Measurements from ENCODE around the gene PREP. TPM values are rescaled to one million over a fixed set of nuclear protein-coding genes. Genes with fewer than 3 reads are reported as not detected.
"Not testable (repeated sequence)": the region's sequence is repeated elsewhere in the genome, so short reads cannot be mapped to it uniquely, and the experiment has no call there.

Gene PREP
- total RNA-seq, 1 donor from 2014 or later = 55.9 TPM

DNA sequence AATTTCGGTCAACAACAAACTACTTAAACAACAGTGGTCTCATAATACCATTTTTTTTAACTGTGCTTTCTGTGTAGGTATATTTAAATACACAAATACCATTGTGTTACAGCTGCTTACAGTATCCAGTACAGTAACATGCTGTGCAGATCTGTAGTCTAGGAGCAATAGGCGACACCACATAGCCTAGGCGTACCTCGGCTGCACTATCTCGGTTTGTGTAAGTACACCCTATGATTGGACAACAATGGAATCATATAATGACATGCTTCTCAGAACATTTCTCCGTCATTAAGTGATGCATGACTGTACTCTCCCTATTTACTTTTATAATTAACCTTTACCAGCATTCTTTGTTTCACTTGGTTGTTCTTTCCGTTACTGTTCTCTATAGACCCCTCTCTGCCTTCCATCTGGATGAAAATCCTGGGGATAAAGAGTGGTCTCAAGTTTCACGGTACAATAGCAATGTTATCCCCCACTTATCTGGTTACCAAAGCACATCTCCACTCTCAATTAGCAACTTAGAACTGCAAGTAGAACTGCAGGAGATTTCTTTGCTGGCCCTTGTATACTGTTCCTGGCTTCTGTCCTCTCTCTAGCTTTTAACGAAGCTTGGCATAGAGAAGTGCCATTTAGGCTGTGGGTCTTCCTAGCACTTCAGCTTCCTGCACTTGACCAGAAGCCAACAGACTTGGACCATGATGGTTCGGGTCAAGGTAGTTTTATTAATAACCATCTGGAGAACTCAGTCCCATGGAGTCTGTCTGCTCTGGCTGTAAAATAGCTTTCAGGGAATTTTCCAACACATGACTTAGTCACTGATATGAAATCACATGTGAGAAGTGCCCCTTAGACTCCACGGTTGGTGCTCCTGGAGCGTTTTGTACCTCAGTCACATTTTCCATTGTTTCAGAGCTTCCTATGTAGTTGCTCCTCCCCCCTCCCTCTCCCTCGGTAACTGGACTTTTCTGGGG, 142.7 kb downstream of the PREP start:
- intact Hi-C loops (cut with micrococcal nuclease) = no loop called here
- Mint-ChIP-seq H3K4me3 (no peak overlapping the region), H3K9me3 (no peaks in the 10 kb centered on the region), H3K36me3 (ENCODE audit: low read depth) (no peaks in the 10 kb centered on the region), H3K4me1 (ENCODE audit: low read depth) (no peaks in the 10 kb centered on the region), H3K27me3 (ENCODE audit: insufficient read depth) (peaks cover 14% of the 10 kb centered on the region), H3K27ac (no peak overlapping the region)
- no peak for DNase-seq (ENCODE audit: low spot score)

DNA sequence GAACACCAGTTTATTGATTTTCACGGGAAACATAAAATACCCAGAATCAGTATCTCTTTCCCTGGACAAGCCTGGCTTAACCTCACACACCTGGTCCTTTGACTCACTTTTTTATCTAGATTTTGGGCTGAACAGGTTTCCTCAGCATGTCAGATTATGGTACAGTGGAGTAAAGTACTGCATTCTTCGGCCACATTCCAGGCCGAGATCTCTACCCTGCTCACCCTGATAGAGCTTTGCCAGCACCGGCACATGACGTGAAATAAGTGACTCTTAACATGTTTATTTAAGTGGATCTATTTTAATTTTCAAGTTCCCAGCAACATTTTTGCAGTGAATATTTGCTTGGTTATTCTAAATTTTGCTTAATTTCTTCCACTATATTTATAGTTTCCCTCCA, 144.1 kb downstream of the PREP start:
- no peak for DNase-seq (ENCODE audit: low spot score)
- peaks cover 10% of the 10 kb centered on the region for H3K27me3 Mint-ChIP-seq (ENCODE audit: insufficient read depth)
- no peaks in the 10 kb centered on the region for H3K4me1 Mint-ChIP-seq (ENCODE audit: low read depth)
- H3K9me3 Mint-ChIP-seq = no peaks in the 10 kb centered on the region
- intact Hi-C loops (cut with micrococcal nuclease) = no loop called here
- H3K36me3 Mint-ChIP-seq (ENCODE audit: low read depth) = no peaks in the 10 kb centered on the region
- no peak overlapping the region for H3K4me3 Mint-ChIP-seq
- H3K27ac Mint-ChIP-seq = no peak overlapping the region

DNA sequence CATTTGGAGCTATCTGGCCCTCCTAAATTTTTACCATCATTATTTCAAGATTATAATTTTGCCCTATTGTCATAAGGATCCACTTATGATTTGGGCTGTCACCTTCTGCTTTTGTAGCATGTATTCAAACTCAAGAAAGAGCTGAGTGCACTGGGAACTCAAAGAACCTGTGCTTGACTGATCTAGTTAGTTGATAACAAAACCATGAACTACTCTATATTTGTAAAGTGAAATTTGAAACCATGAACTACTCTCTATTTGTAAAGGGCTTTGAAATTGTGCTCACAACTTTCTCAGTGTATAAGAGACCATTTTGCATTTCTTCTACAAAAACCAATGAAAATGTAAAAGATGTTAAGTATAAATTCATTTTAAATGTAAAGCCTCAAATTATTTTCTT, 145.5 kb downstream of the PREP start:
- intact Hi-C loops (cut with micrococcal nuclease) = no loop called here
- Mint-ChIP-seq H3K36me3 (ENCODE audit: low read depth) (no peaks in the 10 kb centered on the region), H3K4me3 (no peak overlapping the region), H3K27me3 (ENCODE audit: insufficient read depth) (peaks cover 8% of the 10 kb centered on the region), H3K27ac (no peak overlapping the region), H3K4me1 (ENCODE audit: low read depth) (no peaks in the 10 kb centered on the region), H3K9me3 (no peaks in the 10 kb centered on the region)
- DNase-seq (ENCODE audit: low spot score) = no peak

DNA sequence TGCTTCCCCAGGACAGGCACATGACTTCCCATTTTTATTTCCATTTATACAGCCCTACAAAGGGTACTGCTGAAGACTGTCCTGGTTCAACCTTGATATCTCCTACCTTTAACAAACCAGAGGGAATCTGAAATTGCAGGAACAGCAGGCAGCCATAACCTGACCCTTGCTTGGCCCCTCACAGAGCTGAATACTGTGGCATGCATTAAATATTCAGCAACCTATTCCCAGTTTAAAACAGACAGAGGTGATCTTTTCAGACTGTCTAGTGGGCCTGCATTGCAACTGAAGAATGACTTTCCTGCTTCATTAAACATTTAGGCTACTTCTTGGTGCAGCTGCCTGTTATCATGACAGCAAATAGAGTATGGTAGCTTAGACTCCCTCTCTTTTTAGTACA, 146.3 kb downstream of the PREP start:
- H3K27ac Mint-ChIP-seq = no peak overlapping the region
- intact Hi-C loops (cut with micrococcal nuclease) = no loop called here
- H3K36me3 Mint-ChIP-seq (ENCODE audit: low read depth) = no peaks in the 10 kb centered on the region
- no peak overlapping the region for H3K4me3 Mint-ChIP-seq
- no peaks in the 10 kb centered on the region for H3K4me1 Mint-ChIP-seq (ENCODE audit: low read depth)
- H3K9me3 Mint-ChIP-seq = no peaks in the 10 kb centered on the region
- peaks cover 12% of the 10 kb centered on the region for H3K27me3 Mint-ChIP-seq (ENCODE audit: insufficient read depth)
- no peak for DNase-seq (ENCODE audit: low spot score)

DNA sequence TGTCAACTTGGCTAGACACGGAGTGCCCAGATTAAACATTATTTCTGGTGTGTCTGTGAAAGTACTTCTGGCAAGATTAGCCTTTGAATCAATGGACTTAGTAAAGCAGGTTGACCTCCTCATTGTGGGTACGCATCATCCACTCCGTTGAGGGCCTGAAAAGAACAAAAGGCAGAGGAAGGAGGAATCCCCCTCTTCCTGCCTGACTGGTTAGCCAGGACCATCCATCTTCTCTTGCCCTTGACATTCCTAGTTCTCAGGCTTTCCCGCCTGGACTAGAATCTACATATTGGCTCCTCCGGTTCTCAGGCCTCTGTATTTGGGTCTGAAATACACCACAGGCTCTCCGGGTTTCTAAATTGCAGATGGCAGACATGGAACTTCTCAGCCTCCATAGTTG, 149.1 kb downstream of the PREP start:
- Mint-ChIP-seq H3K27me3 (ENCODE audit: insufficient read depth) (peaks cover 8% of the 10 kb centered on the region), H3K4me3 (no peak overlapping the region), H3K27ac (no peak overlapping the region), H3K4me1 (ENCODE audit: low read depth) (no peaks in the 10 kb centered on the region), H3K36me3 (ENCODE audit: low read depth) (no peaks in the 10 kb centered on the region), H3K9me3 (no peaks in the 10 kb centered on the region)
- intact Hi-C loops (cut with micrococcal nuclease) = no loop called here
- DNase-seq (ENCODE audit: low spot score) = no peak

DNA sequence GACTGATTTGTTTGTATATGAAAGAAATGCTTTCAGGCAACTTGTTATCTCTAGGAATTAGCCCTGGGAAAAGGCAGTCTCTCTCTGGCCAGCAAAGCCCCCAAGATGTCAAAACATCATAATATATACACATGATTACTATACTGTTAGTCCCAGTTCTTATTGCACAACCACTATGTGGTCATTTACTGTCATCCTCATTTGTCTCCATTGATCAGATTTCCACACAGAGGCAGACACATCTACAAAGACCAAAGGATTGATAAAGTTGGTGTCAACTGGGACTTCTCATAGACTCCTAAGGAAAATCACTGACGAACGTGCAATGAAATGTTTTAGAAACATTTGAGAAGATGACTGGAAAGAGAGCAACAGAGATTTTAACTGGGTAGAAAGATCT, 151.2 kb downstream of the PREP start:
- no peaks in the 10 kb centered on the region for H3K9me3 Mint-ChIP-seq
- DNase-seq (ENCODE audit: low spot score) = no peak

DNA sequence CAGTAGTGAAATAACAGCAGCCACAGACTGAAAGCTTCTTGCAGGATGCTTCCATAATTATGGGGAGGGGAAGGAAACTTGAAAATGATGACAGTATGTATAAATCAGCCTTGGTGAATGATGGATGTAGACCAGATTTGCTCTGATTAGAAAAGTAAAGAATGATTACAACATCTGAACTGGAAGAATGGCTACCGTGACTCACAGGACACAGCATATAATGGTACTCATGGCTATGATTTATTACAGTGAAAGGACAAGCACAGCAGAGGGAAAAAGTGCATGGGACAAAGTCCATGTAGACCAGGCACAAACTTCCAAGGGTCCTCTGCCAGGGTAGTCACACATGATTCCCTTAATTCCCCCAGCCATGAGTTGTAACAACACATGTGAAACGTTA, 152.3 kb downstream of the PREP start:
- intact Hi-C loops (cut with micrococcal nuclease) = no loop called here
- no peak overlapping the region for H3K4me3 Mint-ChIP-seq
- no peak for DNase-seq (ENCODE audit: low spot score)
- H3K27ac Mint-ChIP-seq = no peak overlapping the region
- H3K9me3 Mint-ChIP-seq = no peaks in the 10 kb centered on the region
- peaks cover 5% of the 10 kb centered on the region for H3K27me3 Mint-ChIP-seq (ENCODE audit: insufficient read depth)
- H3K4me1 Mint-ChIP-seq (ENCODE audit: low read depth) = no peaks in the 10 kb centered on the region
- H3K36me3 Mint-ChIP-seq (ENCODE audit: low read depth) = no peaks in the 10 kb centered on the region

More for the DNA sequence above, 151.2 kb downstream of the PREP start:
- peaks cover 8% of the 10 kb centered on the region for H3K27me3 Mint-ChIP-seq (ENCODE audit: insufficient read depth)
- H3K4me3 Mint-ChIP-seq = no peak overlapping the region
- no peaks in the 10 kb centered on the region for H3K36me3 Mint-ChIP-seq (ENCODE audit: low read depth)
- intact Hi-C loops (cut with micrococcal nuclease) = no loop called here
- H3K4me1 Mint-ChIP-seq (ENCODE audit: low read depth) = no peaks in the 10 kb centered on the region
- H3K27ac Mint-ChIP-seq = no peak overlapping the region

DNA sequence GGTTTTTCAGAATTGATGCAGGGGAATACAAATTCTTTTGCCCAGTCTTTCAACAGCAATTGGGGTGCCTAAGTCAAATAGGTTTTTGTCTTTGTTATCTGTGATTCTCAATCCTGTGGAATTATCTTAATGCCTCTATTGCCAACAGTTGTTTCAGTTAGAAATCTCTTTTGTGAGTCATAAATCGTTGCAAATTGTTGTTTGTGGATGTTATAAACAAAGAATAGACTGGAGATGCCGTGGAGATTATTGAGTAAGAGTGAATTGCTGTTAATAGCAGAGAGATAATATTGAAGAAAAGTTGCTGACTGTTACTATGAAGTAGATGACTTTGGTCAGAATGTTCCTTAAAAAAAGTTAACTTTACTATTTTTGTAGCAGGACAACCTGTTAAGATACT, 159.4 kb downstream of the PREP start:
- intact Hi-C loops (cut with micrococcal nuclease) = no loop called here
- Mint-ChIP-seq H3K4me3 (no peak overlapping the region), H3K27ac (no peak overlapping the region), H3K4me1 (ENCODE audit: low read depth) (no peaks in the 10 kb centered on the region), H3K36me3 (ENCODE audit: low read depth) (no peaks in the 10 kb centered on the region), H3K27me3 (ENCODE audit: insufficient read depth) (peaks cover 7% of the 10 kb centered on the region), H3K9me3 (no peaks in the 10 kb centered on the region)
- DNase-seq (ENCODE audit: low spot score) = no peak

DNA sequence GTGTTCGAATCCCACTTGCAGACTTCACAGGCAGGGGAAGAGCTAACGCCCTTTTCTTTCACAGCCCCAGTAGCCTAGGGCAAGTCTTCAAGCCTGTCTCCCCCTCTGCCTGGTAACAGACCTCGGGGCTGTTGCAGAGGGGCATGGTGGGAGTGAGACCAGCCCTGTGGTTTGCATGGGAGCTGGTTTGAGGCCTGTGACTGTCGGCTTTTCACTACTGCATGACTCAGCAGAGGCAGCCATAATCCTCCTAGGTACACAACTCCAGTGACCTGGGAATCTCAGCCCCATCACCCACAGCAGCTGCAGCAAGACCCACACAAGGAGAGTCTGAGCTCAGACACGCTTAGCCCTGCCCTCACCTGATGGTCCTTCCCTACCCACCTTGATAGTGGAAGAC, 167.7 kb downstream of the PREP start:
- Mint-ChIP-seq H3K27ac (no peak overlapping the region), H3K9me3 (peaks cover 9% of the 10 kb centered on the region), H3K4me3 (no peak overlapping the region), H3K27me3 (ENCODE audit: insufficient read depth) (peaks cover 24% of the 10 kb centered on the region), H3K4me1 (ENCODE audit: low read depth) (no peaks in the 10 kb centered on the region), H3K36me3 (ENCODE audit: low read depth) (no peaks in the 10 kb centered on the region)
- intact Hi-C loops (cut with micrococcal nuclease) = no loop called here
- no peak for DNase-seq (ENCODE audit: low spot score)

DNA sequence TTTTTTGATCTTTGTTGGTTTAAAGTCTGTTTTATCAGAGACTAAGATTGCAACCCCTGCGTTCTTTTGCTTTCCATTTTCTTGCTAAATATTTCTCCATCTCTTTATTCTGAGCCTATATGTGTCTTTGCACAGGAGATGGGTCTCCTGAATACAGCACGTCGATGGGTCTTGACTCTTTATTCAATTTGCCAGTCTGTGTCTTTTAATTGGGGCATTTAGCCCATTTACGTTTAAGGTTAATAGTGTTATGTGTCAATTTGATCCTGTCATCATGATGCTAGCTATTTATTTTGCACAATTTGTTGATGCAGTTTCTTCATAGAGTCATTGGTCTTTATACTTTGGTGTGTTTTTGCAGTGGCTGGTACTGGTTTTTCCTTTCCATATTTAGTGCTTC, 171.1 kb downstream of the PREP start:
- intact Hi-C loops (cut with micrococcal nuclease); H3K27me3 Mint-ChIP-seq (ENCODE audit: insufficient read depth); H3K9me3 Mint-ChIP-seq: not testable (repeated sequence)

More for the DNA sequence above, 171.1 kb downstream of the PREP start:
- H3K4me1 Mint-ChIP-seq (ENCODE audit: low read depth); H3K36me3 Mint-ChIP-seq (ENCODE audit: low read depth); H3K27ac Mint-ChIP-seq; DNase-seq (ENCODE audit: low spot score); H3K4me3 Mint-ChIP-seq: not testable (repeated sequence)

Other genes with a start within 250 kb of the PREP start
- not detected in 2 replicates for gene POPDC3, start 223.1 kb downstream of the PREP start, total RNA-seq

Data from activated T-helper 1 cell treated with anti-CD3 and anti-CD28 coated beads, Interleukin-12 subunit alpha, Interleukin-12 subunit beta, Interleukin-2, Interleukin-4 antibody, amounts not matched to agents 30 ng/mL and 10 ng/mL and 1 ng/mL, durations not matched to agents 14 hours and 24 hours and 36 hours (primary cell).